CMK (cell line): Measurements from ENCODE around the gene PHACTR1.

Source experiments
- DNase-seq: peaks from one replicate; pipeline ENCODE4 v3.0.0-alpha.2; 2010; ENCODE audit warnings: low read depth

The PHACTR1 gene

GRCh38 chr6:12803486-12803885 is 86.9 kb downstream of the PHACTR1 start:
- no peak for DNase-seq

- DNase-seq: no peak
Measured at GRCh38 chr6:12804952-12805645, 88.5 kb downstream of the PHACTR1 start.

- no peak for DNase-seq
Measured at GRCh38 chr6:12806136-12806535, 89.6 kb downstream of the PHACTR1 start.

- no peak for DNase-seq
Measured at GRCh38 chr6:12806796-12807195, 90.2 kb downstream of the PHACTR1 start.

GRCh38 chr6:12811519-12811918 is 95.0 kb downstream of the PHACTR1 start:
- DNase-seq: no peak

GRCh38 chr6:12813321-12813720 is 96.8 kb downstream of the PHACTR1 start:
- DNase-seq: no peak

GRCh38 chr6:12814015-12814414 is 97.4 kb downstream of the PHACTR1 start:
- no peak for DNase-seq

- no peak for DNase-seq
Measured at GRCh38 chr6:12815089-12815488, 98.5 kb downstream of the PHACTR1 start.

GRCh38 chr6:12815884-12816600 is 99.5 kb downstream of the PHACTR1 start:
- no peak for DNase-seq

- peak; percentile 7 for DNase-seq
Measured at GRCh38 chr6:12818324-12818723, 101.8 kb downstream of the PHACTR1 start.

- DNase-seq: no peak
Measured at GRCh38 chr6:12823847-12824246, 107.3 kb downstream of the PHACTR1 start.

GRCh38 chr6:12826584-12826983 is 110.0 kb downstream of the PHACTR1 start:
- DNase-seq: no peak

GRCh38 chr6:12827921-12828320 is 111.4 kb downstream of the PHACTR1 start:
- no peak for DNase-seq

- DNase-seq: no peak
Measured at GRCh38 chr6:12832226-12832735, 115.7 kb downstream of the PHACTR1 start.

GRCh38 chr6:12836009-12836408 is 119.4 kb downstream of the PHACTR1 start:
- no peak for DNase-seq

- no peak for DNase-seq
Measured at GRCh38 chr6:12841619-12842018, 125.1 kb downstream of the PHACTR1 start.

GRCh38 chr6:12842114-12842513 is 125.5 kb downstream of the PHACTR1 start:
- DNase-seq: no peak

GRCh38 chr6:12842658-12843057 is 126.1 kb downstream of the PHACTR1 start:
- no peak for DNase-seq

- peak; percentile 7 for DNase-seq
Measured at GRCh38 chr6:12844284-12845223, 128.0 kb downstream of the PHACTR1 start.

GRCh38 chr6:12845224-12846004 is 128.8 kb downstream of the PHACTR1 start:
- no peak for DNase-seq

- DNase-seq: no peak
Measured at GRCh38 chr6:12848964-12849808, 132.6 kb downstream of the PHACTR1 start.
